HG02623 (cell line): ENCODE data around the gene MUC4.

Source experiments
- ATAC-seq: cut with Tn5 transposase; IDR thresholded peaks from one replicate; pipeline ENCODE4 v1.9.1; 2021; ENCODE audit warnings: moderate library complexity; ENCODE audit not compliant: unreplicated experiment

MUC4 gene

GRCh38 chr3:195811756-195812155 lies at the start of gene MUC4:
MUC4 (minus strand) TSS chr3:195811929; CDS start chr3:195811817, 112 bp downstream.
- no peak for ATAC-seq

- no peak for ATAC-seq
Measured at GRCh38 chr3:195860456-195860855, 48.7 kb upstream of the MUC4 start.

GRCh38 chr3:195859846-195860411 lies 48.2 kb upstream of the MUC4 start:
- no peak for ATAC-seq

- no peak for ATAC-seq
Measured at GRCh38 chr3:195859061-195859845, 47.5 kb upstream of the MUC4 start.

GRCh38 chr3:195856410-195857084 lies 44.8 kb upstream of the MUC4 start:
- no peak for ATAC-seq

- ATAC-seq: no peak
Measured at GRCh38 chr3:195855471-195856409, 44.0 kb upstream of the MUC4 start.

GRCh38 chr3:195854628-195855294 lies 43.0 kb upstream of the MUC4 start:
- no peak for ATAC-seq

GRCh38 chr3:195853996-195854395 lies 42.3 kb upstream of the MUC4 start:
- no peak for ATAC-seq

GRCh38 chr3:195853036-195853435 lies 41.3 kb upstream of the MUC4 start:
- ATAC-seq: no peak

- peak; percentile 85 for ATAC-seq
Measured at GRCh38 chr3:195850857-195851543, 39.3 kb upstream of the MUC4 start.

GRCh38 chr3:195849322-195850074 lies 37.8 kb upstream of the MUC4 start:
- ATAC-seq: no peak

- ATAC-seq: no peak
Measured at GRCh38 chr3:195847055-195847950, 35.6 kb upstream of the MUC4 start.

- no peak for ATAC-seq
Measured at GRCh38 chr3:195845483-195845882, 33.8 kb upstream of the MUC4 start.

GRCh38 chr3:195844671-195845218 lies 33.0 kb upstream of the MUC4 start:
- ATAC-seq: no peak

- ATAC-seq: no peak
Measured at GRCh38 chr3:195839260-195840010, 27.7 kb upstream of the MUC4 start.

- peak; percentile 61 for ATAC-seq
Measured at GRCh38 chr3:195838714-195839113, 27.0 kb upstream of the MUC4 start.

GRCh38 chr3:195836476-195837135 lies 24.9 kb upstream of the MUC4 start:
- no peak for ATAC-seq
